SK-N-SH treated with all-trans-retinoic acid at 6 μM for 48 hours (cell line): ENCODE data around the gene EVC.

Experiments
- ATAC-seq: fragments of 200-7000 bp; cut with Tn5 transposase; 3 replicates; pipeline ENCODE4 v1.9.1; 2020; ENCODE audit warnings: mild to moderate bottlenecking, moderate library complexity
- BACH2 ChIP-seq: fragments of 250-450 bp; sonication (Bioruptor Pico); IDR thresholded peaks from 2 replicates; pipeline ENCODE4 v1.9.0; 2021; ENCODE audit warnings: mild to moderate bottlenecking, borderline replicate concordance
- CREB5 ChIP-seq: fragments of 250-450 bp; sonication (Bioruptor Pico); IDR thresholded peaks from 2 replicates; pipeline ENCODE4 v1.5.1; 2020; ENCODE audit warnings: low read depth, mild to moderate bottlenecking, moderate library complexity
- CSDC2 ChIP-seq: fragments of 250-450 bp; sonication (Bioruptor Pico); IDR thresholded peaks from 2 replicates; pipeline ENCODE4 v1.5.0; 2020; ENCODE audit warnings: mild to moderate bottlenecking, moderate library complexity
- CSRNP3 ChIP-seq: fragments of 250-450 bp; sonication (Bioruptor Pico); IDR thresholded peaks from 2 replicates; pipeline ENCODE4 v1.5.1; 2021; ENCODE audit warnings: mild to moderate bottlenecking, moderate library complexity
- ESRRG ChIP-seq: fragments of 250-450 bp; sonication (Bioruptor Pico); IDR thresholded peaks from 2 replicates; pipeline ENCODE4 v1.6.1; 2021; ENCODE audit warnings: mild to moderate bottlenecking
- GLIS3 ChIP-seq: fragments of 250-450 bp; sonication (Bioruptor Pico); IDR thresholded peaks from 2 replicates; pipeline ENCODE4 v1.5.0; 2020; ENCODE audit warnings: mild to moderate bottlenecking, moderate library complexity
- ISL1 ChIP-seq: fragments of 250-450 bp; sonication (Bioruptor Pico); IDR thresholded peaks from 2 replicates; pipeline ENCODE4 v2.1.2; 2022; ENCODE audit warnings: mild to moderate bottlenecking, moderate library complexity
- OSR1 ChIP-seq: fragments of 250-450 bp; sonication (Bioruptor Pico); IDR thresholded peaks from 2 replicates; pipeline ENCODE4 v1.8.0; 2022; ENCODE audit warnings: moderate library complexity, mild to moderate bottlenecking, inconsistent platforms
- PATZ1 ChIP-seq: fragments of 250-450 bp; sonication (Bioruptor Pico); IDR thresholded peaks from 2 replicates; pipeline ENCODE4 v1.8.0; 2020; ENCODE audit warnings: mild to moderate bottlenecking, moderate library complexity, borderline replicate concordance
- POU6F1 ChIP-seq: fragments of 250-450 bp; sonication (Bioruptor Pico); IDR thresholded peaks from 2 replicates; pipeline ENCODE4 v1.8.0; 2021; ENCODE audit warnings: low read depth, mild to moderate bottlenecking, moderate library complexity, borderline replicate concordance
- PPARA ChIP-seq: fragments of 250-450 bp; sonication (Bioruptor Pico); IDR thresholded peaks from 2 replicates; pipeline ENCODE4 v1.5.0; 2020; ENCODE audit warnings: mild to moderate bottlenecking, borderline replicate concordance
- RARB ChIP-seq: fragments of 250-450 bp; sonication (Bioruptor Pico); IDR thresholded peaks from 2 replicates; pipeline ENCODE4 v1.8.0; 2021; ENCODE audit warnings: mild to moderate bottlenecking, moderate library complexity
- SNAI2 ChIP-seq: fragments of 250-450 bp; sonication (Bioruptor Pico); IDR thresholded peaks from 2 replicates; pipeline ENCODE4 v1.5.0; 2020; ENCODE audit warnings: mild to moderate bottlenecking, moderate library complexity
- TCF4 ChIP-seq: fragments of 250-450 bp; sonication (Bioruptor Pico); IDR thresholded peaks from 2 replicates; pipeline ENCODE4 v1.8.0; 2021; ENCODE audit warnings: mild to moderate bottlenecking, moderate library complexity, borderline replicate concordance
- TOX ChIP-seq: fragments of 250-450 bp; sonication (Bioruptor Pico); IDR thresholded peaks from 2 replicates; pipeline ENCODE4 v1.8.0; 2021; ENCODE audit warnings: mild to moderate bottlenecking, moderate library complexity, borderline replicate concordance
- TSHZ2 ChIP-seq: fragments of 250-450 bp; sonication (Bioruptor Pico); IDR thresholded peaks from 2 replicates; pipeline ENCODE4 v1.5.0; 2020; ENCODE audit warnings: mild to moderate bottlenecking, moderate library complexity
- ZC3H10 ChIP-seq: fragments of 250-450 bp; sonication (Bioruptor Pico); IDR thresholded peaks from 2 replicates; pipeline ENCODE4 v1.5.1; 2021; ENCODE audit warnings: mild to moderate bottlenecking, moderate library complexity
- ZFP3 ChIP-seq: fragments of 250-450 bp; sonication (Bioruptor Pico); IDR thresholded peaks from 2 replicates; pipeline ENCODE4 v1.5.0; 2020; ENCODE audit warnings: mild to moderate bottlenecking, moderate library complexity
- ZFP30 ChIP-seq: fragments of 450-650 bp; formaldehyde crosslinking; IDR thresholded peaks from 2 replicates; pipeline ENCODE4 v1.5.0; 2022; ENCODE audit warnings: mild to moderate bottlenecking, moderate library complexity
- ZNF565 ChIP-seq: fragments of 450-650 bp; formaldehyde crosslinking; conservative IDR thresholded peaks from 2 replicates; pipeline ENCODE4 v1.5.0; 2020; ENCODE audit warnings: low read depth, mild to moderate bottlenecking, moderate library complexity
- ZNF70 ChIP-seq: fragments of 450-650 bp; formaldehyde crosslinking; IDR thresholded peaks from 2 replicates; pipeline ENCODE4 v1.5.0; 2020; ENCODE audit warnings: mild to moderate bottlenecking, moderate library complexity
- ZNF8 ChIP-seq: fragments of 450-650 bp; formaldehyde crosslinking; IDR thresholded peaks from 2 replicates; pipeline ENCODE4 v1.5.0; 2020; ENCODE audit warnings: mild to moderate bottlenecking, moderate library complexity

Gene EVC

GRCh38 chr4:5662555-5662954 lies 48.4 kb upstream of the EVC start:
- TF ChIP-seq CSRNP3 (CRISPR knock-in tag): no peak
- no peak for TF ChIP-seq ZNF8 (CRISPR knock-in tag)
- no peak for TF ChIP-seq ZFP30 (CRISPR knock-in tag)
- no peak for TF ChIP-seq TOX
- TF ChIP-seq ZNF70 (CRISPR knock-in tag): no peak
- no peak for TF ChIP-seq TCF4 (CRISPR knock-in tag)
- TF ChIP-seq CREB5 (CRISPR knock-in tag): no peak
- no peak for TF ChIP-seq POU6F1 (CRISPR knock-in tag)
- no peak for TF ChIP-seq PPARA (CRISPR knock-in tag)
- ATAC-seq: no peak

GRCh38 chr4:5664778-5665177 lies 46.2 kb upstream of the EVC start:
- ATAC-seq: no peak

More at GRCh38 chr4:5664778-5665177, 46.2 kb upstream of the EVC start:
- TF ChIP-seq GLIS3 (CRISPR knock-in tag) (no peak), ZFP3 (no peak), ZFP30 (CRISPR knock-in tag) (no peak), ZC3H10 (CRISPR knock-in tag) (no peak), OSR1 (CRISPR knock-in tag) (no peak), ISL1 (CRISPR knock-in tag) (no peak), ZNF565 (CRISPR knock-in tag) (no peak), TCF4 (CRISPR knock-in tag) (no peak), CSDC2 (CRISPR knock-in tag) (no peak), ESRRG (CRISPR knock-in tag) (no peak), RARB (no peak), TSHZ2 (CRISPR knock-in tag) (no peak), CSRNP3 (CRISPR knock-in tag) (no peak), PPARA (CRISPR knock-in tag) (no peak), BACH2 (CRISPR knock-in tag) (no peak), SNAI2 (CRISPR knock-in tag) (no peak), PATZ1 (CRISPR knock-in tag) (no peak)
- TF ChIP-seq, all 23 proteins: peak for 0
